Embryonic facial prominence (tissue), 1 donor: ENCODE results near the gene PCDHGA12.
"Not testable (repeated sequence)": the region's sequence is repeated elsewhere in the genome, so short reads cannot be mapped to it uniquely, and the experiment has no call there.

Source experiments
- DNase-seq: peaks from one replicate; pipeline ENCODE4 v3.0.0-alpha.2; 2016; ENCODE audit errors: extremely low spot score

The PCDHGA12 gene

GRCh38 chr5:141407790-141408505, 22.4 kb upstream of the PCDHGA12 start, which contains the start of gene PCDHGB6:
Gene PCDHGB6, plus strand, starts transcription at chr5:141408021. Its CDS starts 182 bp downstream, at chr5:141408203.
- DNase-seq: not testable (repeated sequence)

GRCh38 chr5:141409598-141410306, 20.6 kb upstream of the PCDHGA12 start:
- no peak for DNase-seq

- no peak for DNase-seq
Observed at GRCh38 chr5:141411575-141411974, 18.7 kb upstream of the PCDHGA12 start.

- DNase-seq: no peak
Observed at GRCh38 chr5:141412854-141413539, 17.3 kb upstream of the PCDHGA12 start, which contains the start of gene PCDHGA10. Gene PCDHGA10, plus strand, starts transcription at chr5:141412987. Its CDS starts 189 bp downstream, at chr5:141413176.

GRCh38 chr5:141413540-141414069, 16.7 kb upstream of the PCDHGA12 start:
- no peak for DNase-seq

GRCh38 chr5:141414548-141415274, 15.6 kb upstream of the PCDHGA12 start:
- not testable (repeated sequence) for DNase-seq

- DNase-seq: not testable (repeated sequence)
Observed at GRCh38 chr5:141415275-141415618, 15.1 kb upstream of the PCDHGA12 start.

GRCh38 chr5:141417494-141418172, 12.7 kb upstream of the PCDHGA12 start, which contains the start of gene PCDHGB7:
Gene PCDHGB7, plus strand, starts transcription at chr5:141417677. Its CDS starts 183 bp downstream, at chr5:141417860.
- not testable (repeated sequence) for DNase-seq

- no peak for DNase-seq
Observed at GRCh38 chr5:141419074-141419880, 11.0 kb upstream of the PCDHGA12 start.

- no peak for DNase-seq
Observed at GRCh38 chr5:141420855-141421488, 9.3 kb upstream of the PCDHGA12 start, which contains the start of gene PCDHGA11. Gene PCDHGA11, plus strand, starts transcription at chr5:141421051. Its CDS starts 177 bp downstream, at chr5:141421228.

GRCh38 chr5:141421489-141421855, 8.8 kb upstream of the PCDHGA12 start:
- DNase-seq: no peak

GRCh38 chr5:141422742-141423291, 7.5 kb upstream of the PCDHGA12 start:
- no peak for DNase-seq

GRCh38 chr5:141427783-141428426, 2.4 kb upstream of the PCDHGA12 start:
- DNase-seq: no peak

- DNase-seq: no peak
Observed at GRCh38 chr5:141431286-141431685, 979 bp downstream of the PCDHGA12 start.

GRCh38 chr5:141432308-141432707, 2.0 kb downstream of the PCDHGA12 start:
- not testable (repeated sequence) for DNase-seq

- DNase-seq: not testable (repeated sequence)
Observed at GRCh38 chr5:141432726-141433125, 2.4 kb downstream of the PCDHGA12 start.

GRCh38 chr5:141434006-141434405, 3.7 kb downstream of the PCDHGA12 start:
- DNase-seq: no peak

- no peak for DNase-seq
Observed at GRCh38 chr5:141437221-141437620, 6.9 kb downstream of the PCDHGA12 start.
